HG03039 (cell line): ENCODE measurements around the gene OTOGL.

Source experiments
- ATAC-seq: cut with Tn5 transposase; IDR thresholded peaks from one replicate; pipeline ENCODE4 v1.9.1; 2021; ENCODE audit warnings: mild to moderate bottlenecking, moderate library complexity; ENCODE audit not compliant: unreplicated experiment

OTOGL gene

DNA sequence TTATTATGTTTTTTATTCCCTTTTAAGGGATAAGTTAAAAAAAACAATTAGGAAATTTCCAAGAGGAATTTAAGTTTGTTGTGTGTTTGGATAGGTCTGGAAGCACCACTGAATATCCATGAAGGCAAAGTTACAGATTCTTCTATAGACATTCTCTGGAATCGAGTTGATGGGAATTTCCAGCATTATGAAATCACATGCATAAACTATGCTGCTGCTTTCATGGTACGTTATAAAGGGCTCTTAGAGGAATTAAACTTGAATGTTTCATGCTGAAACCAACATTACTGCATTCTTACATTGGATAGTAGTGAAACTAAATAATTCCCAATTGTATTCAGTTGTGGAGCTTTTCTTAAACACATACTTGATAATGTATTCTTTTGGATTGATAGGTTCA lies 323.2 kb downstream of the OTOGL start:
- no peak for ATAC-seq
